ENCODE results near the gene YDJC. TPM values are rescaled to one million over a fixed set of nuclear protein-coding genes. Genes with fewer than 3 reads are reported as not detected.

The YDJC gene
- total RNA-seq, 5 donors from 2014 or later (not counting 1 experiment from before 2014, with no cell fraction given) = 28.3 to 69.2 (median 62.2) TPM

- Histone ChIP-seq H3K4me3 (ENCODE audit: control insufficient read depth in 1 of 2, extremely low read depth in 1 of 2, low read length in 1 of 2) (no peak overlapping the region), H3K9me3 (no peaks in the 10 kb centered on the region), H3K27me3 (replicated peaks in 1 of 2; ENCODE audit: control insufficient read depth in 2 of 2, extremely low read depth in 1 of 2, insufficient read depth in 2 of 2, low read length in 1 of 2) (no peaks in the 10 kb centered on the region), H3K36me3 (ENCODE audit: control insufficient read depth in 2 of 2, extremely low read depth in 1 of 2, insufficient read depth in 1 of 2, low read length in 1 of 2) (no peaks in the 10 kb centered on the region), H3K4me1 (ENCODE audit: control insufficient read depth in 1 of 2, extremely low read depth in 1 of 2, insufficient read depth in 2 of 2, low read length in 2 of 2) (peaks cover 5 to 27% of the 10 kb centered on the region in 2 experiments), H3K27ac (ENCODE audit: low read length) (no peak overlapping the region)
- ATAC-seq (replicated peaks in 1 of 4) (no peak), DNase-seq (no peak)
- Mint-ChIP-seq H3K36me3 (no peaks in the 10 kb centered on the region), H3K27me3 (no peaks in the 10 kb centered on the region), H3K4me1 (peaks cover 15 to 21% (median 20%) of the 10 kb centered on the region in 3 donors), H3K9me3 (no peaks in the 10 kb centered on the region), H3K27ac (no peak overlapping the region), H3K4me3 (no peak overlapping the region)
- ChIA-PET POLR2A (no interaction called here), CTCF (interaction anchor here in 1 of 2 donors (0.7 kb wide), 1 partner anchor 48 kb away, joined by 3 read pairs; no protein-coding TSS in a partner anchor)
- 92% methylated on average over 2 of the region's 5 CpGs for WGBS (ENCODE audit: insufficient coverage)
These were observed 32.2 kb upstream of the YDJC start for GRCh38 chr22:21661991-21662390.

- ChIA-PET POLR2A (no interaction called here), CTCF (no interaction called here)
- no peak overlapping the region for H3K27ac ChIP-seq (ENCODE audit: low read length)
- H3K9me3 ChIP-seq = no peaks in the 10 kb centered on the region
- no peak overlapping the region for H3K4me3 ChIP-seq (ENCODE audit: control insufficient read depth in 1 of 2, extremely low read depth in 1 of 2, low read length in 1 of 2)
- no peaks in the 10 kb centered on the region for H3K36me3 ChIP-seq (ENCODE audit: control insufficient read depth in 2 of 2, extremely low read depth in 1 of 2, insufficient read depth in 1 of 2, low read length in 1 of 2)
- H3K27me3 Mint-ChIP-seq = no peaks in the 10 kb centered on the region
- H3K36me3 Mint-ChIP-seq = no peaks in the 10 kb centered on the region
- peaks cover 21 to 23% (median 22%) of the 10 kb centered on the region in 3 donors for H3K4me1 Mint-ChIP-seq
- H3K9me3 Mint-ChIP-seq = no peaks in the 10 kb centered on the region
- 72% methylated on average over 6 of the region's 7 CpGs for WGBS (ENCODE audit: insufficient coverage)
- H3K4me3 Mint-ChIP-seq = no peak overlapping the region
- DNase-seq (no peak), ATAC-seq (replicated peaks in 1 of 4) (no peak)
- H3K27ac Mint-ChIP-seq = no peak overlapping the region
- H3K4me1 ChIP-seq (ENCODE audit: control insufficient read depth in 1 of 2, extremely low read depth in 1 of 2, insufficient read depth in 2 of 2, low read length in 2 of 2) = peaks cover 8 to 29% of the 10 kb centered on the region in 2 experiments
- no peaks in the 10 kb centered on the region for H3K27me3 ChIP-seq (replicated peaks in 1 of 2; ENCODE audit: control insufficient read depth in 2 of 2, extremely low read depth in 1 of 2, insufficient read depth in 2 of 2, low read length in 1 of 2)
These were observed 31.1 kb upstream of the YDJC start for GRCh38 chr22:21660904-21661303.

- no peak overlapping the region for H3K27ac ChIP-seq (ENCODE audit: low read length)
- Mint-ChIP-seq H3K4me1 (peaks cover 14 to 16% (median 16%) of the 10 kb centered on the region in 3 donors), H3K27ac (no peak overlapping the region), H3K27me3 (no peaks in the 10 kb centered on the region), H3K4me3 (peak overlapping the region in 1 of 3 donors; percentile 6), H3K36me3 (no peaks in the 10 kb centered on the region), H3K9me3 (no peaks in the 10 kb centered on the region)
- no peaks in the 10 kb centered on the region for H3K36me3 ChIP-seq (ENCODE audit: control insufficient read depth in 2 of 2, extremely low read depth in 1 of 2, insufficient read depth in 1 of 2, low read length in 1 of 2)
- no peak for DNase-seq
- 88% methylated on average over 5 of the region's 7 CpGs for WGBS (ENCODE audit: insufficient coverage)
- peaks cover 8 to 21% of the 10 kb centered on the region in 2 experiments for H3K4me1 ChIP-seq (ENCODE audit: control insufficient read depth in 1 of 2, extremely low read depth in 1 of 2, insufficient read depth in 2 of 2, low read length in 2 of 2)
- ChIA-PET POLR2A (no interaction called here), CTCF (no interaction called here)
- no peaks in the 10 kb centered on the region for H3K27me3 ChIP-seq (replicated peaks in 1 of 2; ENCODE audit: control insufficient read depth in 2 of 2, extremely low read depth in 1 of 2, insufficient read depth in 2 of 2, low read length in 1 of 2)
- no peaks in the 10 kb centered on the region for H3K9me3 ChIP-seq
- no peak overlapping the region for H3K4me3 ChIP-seq (ENCODE audit: control insufficient read depth in 1 of 2, extremely low read depth in 1 of 2, low read length in 1 of 2)
- no peak for ATAC-seq (replicated peaks in 1 of 4)
These were observed 30.2 kb upstream of the YDJC start for GRCh38 chr22:21659864-21660525.

GRCh38 chr22:21657360-21658032, 27.7 kb upstream of the YDJC start:
- Histone ChIP-seq H3K27ac (ENCODE audit: low read length) (no peak overlapping the region), H3K9me3 (no peaks in the 10 kb centered on the region), H3K27me3 (replicated peaks in 1 of 2; ENCODE audit: control insufficient read depth in 2 of 2, extremely low read depth in 1 of 2, insufficient read depth in 2 of 2, low read length in 1 of 2) (no peaks in the 10 kb centered on the region), H3K4me1 (ENCODE audit: control insufficient read depth in 1 of 2, extremely low read depth in 1 of 2, insufficient read depth in 2 of 2, low read length in 2 of 2) (peaks cover 8 to 25% of the 10 kb centered on the region in 2 experiments), H3K4me3 (ENCODE audit: control insufficient read depth in 1 of 2, extremely low read depth in 1 of 2, low read length in 1 of 2) (peak overlapping the region; percentile 51 to 73), H3K36me3 (ENCODE audit: control insufficient read depth in 2 of 2, extremely low read depth in 1 of 2, insufficient read depth in 1 of 2, low read length in 1 of 2) (no peaks in the 10 kb centered on the region)
- 1% methylated on average over 67 of the region's 79 CpGs for WGBS (ENCODE audit: insufficient coverage)
- Mint-ChIP-seq H3K4me3 (peak overlapping the region; percentile 68 to 87 (median 76)), H3K4me1 (peaks cover 13 to 14% (median 14%) of the 10 kb centered on the region in 3 donors), H3K27me3 (no peaks in the 10 kb centered on the region), H3K9me3 (no peaks in the 10 kb centered on the region), H3K36me3 (no peaks in the 10 kb centered on the region), H3K27ac (peak overlapping the region; percentile 34 to 48)
- DNase-seq = peak; percentile 32 to 86 (median 63)
- ChIA-PET POLR2A (no interaction called here), CTCF (no interaction called here)
- ATAC-seq (replicated peaks in 1 of 4) = peak; percentile 94 to 96 (median 94)

- WGBS (ENCODE audit: insufficient coverage) = 74% methylated on average over 17 of the region's 17 CpGs
- ChIA-PET POLR2A (no interaction called here), CTCF (interaction anchor here in 1 of 2 donors (0.6 kb wide), 2 partner anchors 13 to 242 kb away, joined by 3 to 5 read pairs; no protein-coding TSS in a partner anchor)
- no peaks in the 10 kb centered on the region for H3K27me3 Mint-ChIP-seq
- Histone ChIP-seq H3K9me3 (no peaks in the 10 kb centered on the region), H3K27me3 (replicated peaks in 1 of 2; ENCODE audit: control insufficient read depth in 2 of 2, extremely low read depth in 1 of 2, insufficient read depth in 2 of 2, low read length in 1 of 2) (no peaks in the 10 kb centered on the region), H3K4me1 (ENCODE audit: control insufficient read depth in 1 of 2, extremely low read depth in 1 of 2, insufficient read depth in 2 of 2, low read length in 2 of 2) (peaks cover 8 to 30% of the 10 kb centered on the region in 2 experiments), H3K27ac (ENCODE audit: low read length) (no peak overlapping the region), H3K36me3 (ENCODE audit: control insufficient read depth in 2 of 2, extremely low read depth in 1 of 2, insufficient read depth in 1 of 2, low read length in 1 of 2) (no peaks in the 10 kb centered on the region), H3K4me3 (ENCODE audit: control insufficient read depth in 1 of 2, extremely low read depth in 1 of 2, low read length in 1 of 2) (peak overlapping the region in 1 of 2 donors; percentile 47)
- peak overlapping the region; percentile 34 to 74 for H3K27ac Mint-ChIP-seq
- H3K36me3 Mint-ChIP-seq = no peaks in the 10 kb centered on the region
- H3K9me3 Mint-ChIP-seq = no peaks in the 10 kb centered on the region
- ATAC-seq (replicated peaks in 1 of 4) (no peak), DNase-seq (no peak)
- H3K4me3 Mint-ChIP-seq = peak overlapping the region; percentile 66 to 81 (median 68)
- H3K4me1 Mint-ChIP-seq = peaks cover 13 to 17% (median 14%) of the 10 kb centered on the region in 3 donors
These were observed 27.2 kb upstream of the YDJC start for GRCh38 chr22:21657020-21657359.

- no peak overlapping the region for H3K27ac Mint-ChIP-seq
- Histone ChIP-seq H3K36me3 (ENCODE audit: control insufficient read depth in 2 of 2, extremely low read depth in 1 of 2, insufficient read depth in 1 of 2, low read length in 1 of 2) (peaks cover 0 to 3% of the 10 kb centered on the region in 2 donors), H3K27ac (ENCODE audit: low read length) (no peak overlapping the region), H3K4me3 (ENCODE audit: control insufficient read depth in 1 of 2, extremely low read depth in 1 of 2, low read length in 1 of 2) (peak overlapping the region in 1 of 2 donors; percentile 51), H3K4me1 (ENCODE audit: control insufficient read depth in 1 of 2, extremely low read depth in 1 of 2, insufficient read depth in 2 of 2, low read length in 2 of 2) (peaks cover 16 to 36% of the 10 kb centered on the region in 2 experiments), H3K27me3 (replicated peaks in 1 of 2; ENCODE audit: control insufficient read depth in 2 of 2, extremely low read depth in 1 of 2, insufficient read depth in 2 of 2, low read length in 1 of 2) (no peaks in the 10 kb centered on the region), H3K9me3 (no peaks in the 10 kb centered on the region)
- H3K27me3 Mint-ChIP-seq = no peaks in the 10 kb centered on the region
- ChIA-PET CTCF (interaction anchor here in 1 of 2 donors (1.0 kb wide), 1 partner anchor 11 kb away, joined by 3 read pairs; no protein-coding TSS in a partner anchor), POLR2A (no interaction called here)
- H3K4me1 Mint-ChIP-seq = peaks cover 27 to 32% (median 31%) of the 10 kb centered on the region in 3 donors
- DNase-seq (no peak), ATAC-seq (replicated peaks in 1 of 4) (no peak)
- no peaks in the 10 kb centered on the region for H3K9me3 Mint-ChIP-seq
- 43% methylated on average over 21 of the region's 40 CpGs for WGBS (ENCODE audit: insufficient coverage)
- peaks cover 7% of the 10 kb centered on the region for H3K36me3 Mint-ChIP-seq
- peak overlapping the region; percentile 82 to 90 (median 83) for H3K4me3 Mint-ChIP-seq
These were observed 23.0 kb upstream of the YDJC start for GRCh38 chr22:21652547-21653545.
